CD14-positive monocyte (primary cell): ENCODE results near the gene GBA3. TPM values are rescaled to one million over a fixed set of nuclear protein-coding genes. Genes with fewer than 3 reads are reported as not detected.

ENCODE experiments used
- DNase-seq, 3 donors: peaks; one replicate each; pipeline ENCODE4 v3.0.0-alpha.2; 2011 to 2022
- H2AFZ ChIP-seq: 2 replicates; pipeline ENCODE4 v1.6.0; 2012; ENCODE audit warnings: mild to moderate bottlenecking, low read depth, low read length, inconsistent platforms; ENCODE audit not compliant: insufficient read depth, poor library complexity, severe bottlenecking
- H3K27ac ChIP-seq, 2 donors: 1 replicate in 1 of 2; 2 replicates in 1 of 2; pipeline ENCODE4 v1.5.1; 2012 to 2013; ENCODE audit warnings: low read length in 2 of 2, control low read depth in 1 of 2, inconsistent platforms in 1 of 2, low read depth in 1 of 2, mild to moderate bottlenecking in 1 of 2
- H3K27me3 ChIP-seq, 2 donors: one replicate each; pipeline versions ENCODE4 v1.6.0 to v1.6.1; 2011 to 2013; ENCODE audit warnings: low read length in 2 of 2; ENCODE audit not compliant: control insufficient read depth in 2 of 2, insufficient read depth in 2 of 2
- H3K36me3 ChIP-seq, 2 donors: replicated peaks in 1 of 2; 1 replicate in 1 of 2; 2 replicates in 1 of 2; pipeline versions ENCODE4 v1.5.1 to v1.6.1; 2012 to 2013; ENCODE audit warnings: low read length in 2 of 2, control low read depth in 1 of 2, inconsistent platforms in 1 of 2, mild to moderate bottlenecking in 1 of 2; ENCODE audit not compliant: insufficient read depth in 2 of 2, control insufficient read depth in 1 of 2
- H3K4me1 ChIP-seq, 2 donors: 1 replicate in 1 of 2; 2 replicates in 1 of 2; pipeline versions ENCODE4 v1.5.1 to v1.6.1; 2012 to 2013; ENCODE audit warnings: low read length in 2 of 2, control low read depth in 1 of 2, inconsistent platforms in 1 of 2, mild to moderate bottlenecking in 1 of 2, moderate library complexity in 1 of 2; ENCODE audit not compliant: insufficient read depth in 2 of 2, control insufficient read depth in 1 of 2
- H3K4me2 ChIP-seq: replicated peaks from 2 replicates; pipeline ENCODE3; 2012; ENCODE audit warnings: low read length, moderate library complexity, mild to moderate bottlenecking; ENCODE audit not compliant: poor library complexity, severe bottlenecking; ENCODE audit errors: extremely low read depth
- H3K4me3 ChIP-seq, 3 experiments: fragments of 200-600 bp in 1 of 3; sonication (generic) in 1 of 3; replicated peaks in 1 of 3; 1 replicate in 2 of 3; 2 replicates in 1 of 3; pipeline ENCODE4 v1.5.1; 2011 to 2013; ENCODE audit warnings: low read length in 3 of 3, mild to moderate bottlenecking in 3 of 3, control low read depth in 2 of 3, low read depth in 2 of 3, inconsistent platforms in 1 of 3, moderate library complexity in 1 of 3
- H3K79me2 ChIP-seq: 2 replicates; pipeline ENCODE4 v1.6.0; 2012; ENCODE audit warnings: mild to moderate bottlenecking, control low read depth, inconsistent platforms, low read length, moderate library complexity; ENCODE audit not compliant: insufficient read depth
- H3K9ac ChIP-seq: 2 replicates; pipeline ENCODE4 v1.6.0; 2017; ENCODE audit warnings: low read length, mild to moderate bottlenecking; ENCODE audit not compliant: insufficient read depth, poor library complexity, severe bottlenecking
- H3K9me3 ChIP-seq, 2 donors: replicated peaks in 1 of 2; 1 replicate in 1 of 2; 2 replicates in 1 of 2; pipeline versions ENCODE4 v1.5.1 to v1.6.1; 2012 to 2013; ENCODE audit warnings: low read length in 2 of 2, control low read depth in 1 of 2; ENCODE audit not compliant: control insufficient read depth in 1 of 2, insufficient read depth in 1 of 2
- H4K20me1 ChIP-seq: 2 replicates; pipeline ENCODE4 v1.6.0; 2012; ENCODE audit warnings: mild to moderate bottlenecking, low read length, control low read depth, moderate library complexity; ENCODE audit not compliant: insufficient read depth
- H3K27ac Mint-ChIP-seq, 7 donors: one replicate each; pipeline ENCODE4 v1.8.0; 2020; ENCODE audit warnings: mild to moderate bottlenecking in 7 of 7, mixed read lengths in 7 of 7, moderate library complexity in 6 of 7, inconsistent platforms in 2 of 7
- H3K27me3 Mint-ChIP-seq, 3 donors: one replicate each; pipeline ENCODE4 v1.8.0; 2021 to 2022; ENCODE audit warnings: low read depth in 3 of 3, mild to moderate bottlenecking in 3 of 3, mixed read lengths in 3 of 3, moderate library complexity in 3 of 3, inconsistent platforms in 1 of 3
- H3K36me3 Mint-ChIP-seq, 2 donors: one replicate each; pipeline ENCODE4 v1.8.0; 2020; ENCODE audit warnings: mixed read lengths in 2 of 2, inconsistent platforms in 1 of 2, mild to moderate bottlenecking in 1 of 2
- H3K4me1 Mint-ChIP-seq: one replicate; pipeline ENCODE4 v1.8.0; 2020; ENCODE audit warnings: mild to moderate bottlenecking, mixed read lengths
- H3K4me3 Mint-ChIP-seq, 2 donors: one replicate each; pipeline ENCODE4 v1.8.0; 2020; ENCODE audit warnings: mild to moderate bottlenecking in 2 of 2, mixed read lengths in 2 of 2, moderate library complexity in 1 of 2
- H3K9me3 Mint-ChIP-seq, 7 donors: one replicate each; pipeline ENCODE4 v1.8.0; 2020 to 2022; ENCODE audit warnings: mixed read lengths in 7 of 7, mild to moderate bottlenecking in 6 of 7, moderate library complexity in 6 of 7, inconsistent platforms in 2 of 7
- WGBS: methylation state at CpG from one replicate; pipeline ENCODE4 v1.1.5; 2013; ENCODE audit warnings: missing lambda C conversion rate; ENCODE audit not compliant: insufficient coverage; 5-methylcytosine and 5-hydroxymethylcytosine counted together
- intact Hi-C, 2 donors: fragments of 100-400 bp; cut with micrococcal nuclease; formaldehyde crosslinking; loops; one replicate each; pipeline versions ENCODE4 v1.15.0 to v1.15.1; 2023
- polyA plus RNA-seq, 3 donors: library from polyadenylated mRNA; depleted of rRNA in 1 of 3; unstranded in 2 of 3; stranded (reverse) in 1 of 3; fragments of 300-500 nt in 2 of 3; fragments of >200 nt in 1 of 3; fragmentation: Illumina TruSeq in 2 of 3; gene quantifications; 1 replicate in 2 of 3; 2 replicates in 1 of 3; pipeline ENCODE4 v1.2.3, GENCODE V29; 2012 to 2021
- TF ChIP-seq, protein P1 (sequence below): fragments of 200-600 bp; IDR thresholded peaks from one replicate; pipeline ENCODE4 v1.8.0; 2022; ENCODE audit warnings: antibody characterized with exemption, mild to moderate bottlenecking

GBA3 gene
- polyA plus RNA-seq, 3 donors: not detected

GRCh38 chr4:22842360-22843018, 149.8 kb downstream of the GBA3 start:
- Mint-ChIP-seq H3K4me3 (no peak overlapping the region), H3K27ac (no peak overlapping the region), H3K4me1 (no peaks in the 10 kb centered on the region), H3K27me3 (no peaks in the 10 kb centered on the region), H3K36me3 (no peaks in the 10 kb centered on the region), H3K9me3 (peaks cover 0 to 11% (median 2%) of the 10 kb centered on the region in 7 donors)
- Histone ChIP-seq H3K36me3 (no peaks in the 10 kb centered on the region), H3K27me3 (no peaks in the 10 kb centered on the region), H3K4me1 (no peaks in the 10 kb centered on the region), H3K79me2 (no peaks in the 10 kb centered on the region), H3K4me3 (no peak overlapping the region), H2AFZ (no peak overlapping the region), H3K4me2 (no peak overlapping the region), H4K20me1 (no peaks in the 10 kb centered on the region), H3K27ac (no peak overlapping the region), H3K9ac (no peak overlapping the region), H3K9me3 (no peaks in the 10 kb centered on the region)
- TF ChIP-seq, protein P1, sequence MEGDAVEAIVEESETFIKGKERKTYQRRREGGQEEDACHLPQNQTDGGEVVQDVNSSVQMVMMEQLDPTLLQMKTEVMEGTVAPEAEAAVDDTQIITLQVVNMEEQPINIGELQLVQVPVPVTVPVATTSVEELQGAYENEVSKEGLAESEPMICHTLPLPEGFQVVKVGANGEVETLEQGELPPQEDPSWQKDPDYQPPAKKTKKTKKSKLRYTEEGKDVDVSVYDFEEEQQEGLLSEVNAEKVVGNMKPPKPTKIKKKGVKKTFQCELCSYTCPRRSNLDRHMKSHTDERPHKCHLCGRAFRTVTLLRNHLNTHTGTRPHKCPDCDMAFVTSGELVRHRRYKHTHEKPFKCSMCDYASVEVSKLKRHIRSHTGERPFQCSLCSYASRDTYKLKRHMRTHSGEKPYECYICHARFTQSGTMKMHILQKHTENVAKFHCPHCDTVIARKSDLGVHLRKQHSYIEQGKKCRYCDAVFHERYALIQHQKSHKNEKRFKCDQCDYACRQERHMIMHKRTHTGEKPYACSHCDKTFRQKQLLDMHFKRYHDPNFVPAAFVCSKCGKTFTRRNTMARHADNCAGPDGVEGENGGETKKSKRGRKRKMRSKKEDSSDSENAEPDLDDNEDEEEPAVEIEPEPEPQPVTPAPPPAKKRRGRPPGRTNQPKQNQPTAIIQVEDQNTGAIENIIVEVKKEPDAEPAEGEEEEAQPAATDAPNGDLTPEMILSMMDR: no peak
- no peak for DNase-seq
- 86% methylated on average over 1 of the region's 5 CpGs for WGBS
- intact Hi-C loops: no loop called here

GRCh38 chr4:22848332-22848731, 155.6 kb downstream of the GBA3 start:
- intact Hi-C loops: no loop called here
- H4K20me1 ChIP-seq: no peaks in the 10 kb centered on the region
- no peaks in the 10 kb centered on the region for H3K36me3 Mint-ChIP-seq
- WGBS: no CpG with 5 or more reads among the region's 1 CpG
- H3K4me3 Mint-ChIP-seq: no peak overlapping the region
- H3K79me2 ChIP-seq: no peaks in the 10 kb centered on the region
- no peaks in the 10 kb centered on the region for H3K36me3 ChIP-seq
- no peaks in the 10 kb centered on the region for H3K4me1 Mint-ChIP-seq
- no peaks in the 10 kb centered on the region for H3K27me3 ChIP-seq
- H3K4me2 ChIP-seq: no peak overlapping the region
- no peak overlapping the region for H3K27ac ChIP-seq
- H3K27me3 Mint-ChIP-seq: peaks cover 0 to 1% (median 0%) of the 10 kb centered on the region in 3 donors
- H3K9me3 ChIP-seq: no peaks in the 10 kb centered on the region
- TF ChIP-seq, protein P1: no peak
- no peak overlapping the region for H3K4me3 ChIP-seq
- no peaks in the 10 kb centered on the region for H3K4me1 ChIP-seq
- H3K27ac Mint-ChIP-seq: no peak overlapping the region
- H2AFZ ChIP-seq: no peak overlapping the region
- DNase-seq: no peak
- H3K9me3 Mint-ChIP-seq: peaks cover 0 to 11% (median 3%) of the 10 kb centered on the region in 7 donors
- H3K9ac ChIP-seq: no peak overlapping the region
